ENCODE results near the gene SORCS2. TPM values are rescaled to one million over a fixed set of nuclear protein-coding genes. Genes with fewer than 3 reads are reported as not detected.

The SORCS2 gene
- total and polyA plus RNA-seq, 3 donors from 2014 or later = 2.7 to 4.6 (median 2.9) TPM

- no peaks in the 10 kb centered on the region for H3K9me3 ChIP-seq
- no peak for DNase-seq
- TF ChIP-seq CTCF (IDR thresholded peaks at IDR 0.05) (no peak), POLR2A (IDR thresholded peaks at IDR 0.05) (no peak)
These were observed 434.2 kb downstream of the SORCS2 start for GRCh38 chr4:7626531-7626930.

DNA sequence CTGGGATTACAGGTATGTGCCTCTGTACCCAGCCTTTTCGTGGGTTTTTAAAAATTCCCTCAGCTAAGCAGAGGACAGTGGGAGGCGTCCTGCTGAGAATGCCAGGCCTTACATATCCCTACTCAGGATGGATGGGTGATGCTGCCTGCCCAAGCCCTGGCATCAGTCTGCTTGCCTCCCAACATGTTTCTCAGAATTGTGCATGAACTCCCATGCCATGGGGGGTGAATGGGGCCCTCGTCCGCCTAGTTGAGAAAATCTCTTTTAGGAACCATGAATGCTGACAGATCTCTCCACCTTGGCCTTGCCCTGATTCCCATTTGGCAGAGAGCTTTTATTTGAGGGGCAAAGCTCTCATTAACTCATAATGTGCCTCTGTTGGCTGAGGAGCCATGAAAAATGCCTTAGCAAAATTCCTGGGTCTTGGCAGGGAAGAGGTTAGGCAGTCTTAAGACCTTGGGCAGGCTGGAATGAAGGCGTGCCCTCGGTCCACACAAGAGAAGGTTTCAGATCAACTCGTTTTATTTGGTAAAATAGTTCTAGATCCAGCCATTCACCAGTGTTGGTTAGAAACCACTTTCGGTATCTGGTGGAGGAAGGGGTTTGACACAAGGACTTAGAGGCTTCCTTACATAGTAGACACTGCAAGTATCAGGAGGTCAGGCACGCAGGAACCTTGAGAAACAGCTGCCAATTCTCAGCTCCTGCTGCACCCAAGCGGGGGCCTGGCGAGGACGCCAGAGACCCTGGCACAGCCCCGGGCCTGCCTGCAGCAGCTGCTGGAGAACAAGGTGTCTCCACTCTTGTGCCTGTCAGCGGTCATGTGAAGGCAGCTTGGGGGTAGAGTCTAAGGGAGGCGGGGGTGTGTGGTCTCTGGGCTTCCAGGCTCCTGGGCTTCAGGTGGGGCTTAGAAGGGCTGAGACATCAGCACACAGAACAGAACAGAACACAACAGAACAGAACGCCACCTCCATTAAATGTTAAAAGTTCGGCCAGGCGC, 435.2 kb downstream of the SORCS2 start:
- H3K27ac ChIP-seq = no peak overlapping the region
- no peaks in the 10 kb centered on the region for H3K27me3 ChIP-seq
- TF ChIP-seq CTCF (IDR thresholded peaks at IDR 0.05) (no peak), POLR2A (IDR thresholded peaks at IDR 0.05) (no peak)
- H3K36me3 ChIP-seq (ENCODE audit: low read depth, missing control alignments) = no peaks in the 10 kb centered on the region
- no peak overlapping the region for H3K4me3 ChIP-seq
- H3K9me3 ChIP-seq = no peaks in the 10 kb centered on the region
- H3K4me1 ChIP-seq = no peaks in the 10 kb centered on the region
- WGBS, 2 donors = 72 to 76% methylated on average over 17 to 18 of the region's 18 CpGs
- intact Hi-C loops (cut with DNase I; ENCODE audit: low total_unique reads) = no loop called here
- no peak for DNase-seq

More at GRCh38 chr4:7626531-7626930, 434.2 kb downstream of the SORCS2 start:
- no peaks in the 10 kb centered on the region for H3K27me3 ChIP-seq
- no peaks in the 10 kb centered on the region for H3K4me1 ChIP-seq
- H3K27ac ChIP-seq = no peak overlapping the region
- H3K36me3 ChIP-seq (ENCODE audit: low read depth, missing control alignments) = no peaks in the 10 kb centered on the region
- 82 to 86% methylated on average over 7 of the region's 7 CpGs for WGBS, 2 donors
- intact Hi-C loops (cut with DNase I; ENCODE audit: low total_unique reads) = no loop called here
- H3K4me3 ChIP-seq = no peak overlapping the region

- 59 to 60% methylated on average over 9 to 10 of the region's 10 CpGs for WGBS, 2 donors
- TF ChIP-seq POLR2A (IDR thresholded peaks at IDR 0.05) (no peak), CTCF (IDR thresholded peaks at IDR 0.05) (no peak)
- intact Hi-C loops (cut with DNase I; ENCODE audit: low total_unique reads) = no loop called here
- no peak overlapping the region for H3K27ac ChIP-seq
- no peaks in the 10 kb centered on the region for H3K27me3 ChIP-seq
- H3K9me3 ChIP-seq = no peaks in the 10 kb centered on the region
- no peak for DNase-seq
- no peaks in the 10 kb centered on the region for H3K4me1 ChIP-seq
- no peaks in the 10 kb centered on the region for H3K36me3 ChIP-seq (ENCODE audit: low read depth, missing control alignments)
- H3K4me3 ChIP-seq = no peak overlapping the region
These were observed 436.1 kb downstream of the SORCS2 start for GRCh38 chr4:7628432-7628831.

DNA sequence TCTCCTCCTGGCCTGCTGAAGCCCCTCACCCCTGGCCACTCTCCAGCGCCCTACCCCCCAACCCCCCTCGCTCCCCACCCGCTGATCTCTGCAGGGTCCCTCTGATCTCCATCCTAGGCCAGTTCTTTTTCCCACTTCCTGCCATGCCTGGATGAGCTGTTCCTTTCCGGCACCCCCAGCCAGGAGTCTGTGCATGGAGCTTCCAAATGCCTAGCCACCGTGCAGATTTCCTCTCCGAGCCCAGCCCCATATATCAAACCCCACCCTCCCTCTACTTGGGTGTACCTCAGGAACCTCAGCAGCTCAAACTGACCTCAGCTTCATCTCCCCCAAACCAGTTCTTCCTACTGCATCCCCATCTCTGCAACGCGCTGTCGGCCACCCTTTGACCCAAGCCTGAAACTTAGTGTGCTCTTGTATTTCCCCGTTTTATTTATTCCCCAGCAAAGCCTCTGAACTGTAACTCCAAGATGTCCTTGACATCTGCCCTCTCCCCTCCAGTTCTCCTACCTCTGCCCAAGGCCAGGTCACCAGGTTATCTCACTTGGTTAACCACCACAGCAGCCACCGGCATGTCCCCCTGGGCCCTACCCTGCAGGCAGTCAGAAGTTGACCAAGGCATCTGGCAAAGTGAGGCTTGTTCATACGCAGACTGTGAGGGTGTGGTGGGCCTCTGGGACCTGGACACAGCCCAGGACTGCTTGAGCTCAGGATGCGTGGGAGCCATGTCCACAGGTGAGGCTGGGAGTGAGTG, 437.3 kb downstream of the SORCS2 start:
- Histone ChIP-seq H3K36me3 (ENCODE audit: low read depth, missing control alignments) (no peaks in the 10 kb centered on the region), H3K27me3 (no peaks in the 10 kb centered on the region), H3K4me1 (no peaks in the 10 kb centered on the region), H3K9me3 (no peaks in the 10 kb centered on the region), H3K27ac (no peak overlapping the region), H3K4me3 (no peak overlapping the region)
- TF ChIP-seq POLR2A (IDR thresholded peaks at IDR 0.05) = no peak
- intact Hi-C loops (cut with DNase I; ENCODE audit: low total_unique reads) = no loop called here
- no peak for DNase-seq
- 69 to 86% methylated on average over 13 of the region's 13 CpGs for WGBS, 2 donors
